NCI-H2227 (cell line): ENCODE data around the gene LHX6.
A peak's percentile ranks its signal among the peaks of the same experiment; 100 is the strongest.

Source experiments
- DNase-seq: peaks from one replicate; lab custom pipeline; 2025; ENCODE audit not compliant: unreplicated experiment; lab: John Stamatoyannopoulos, UW

Gene LHX6

GRCh38 chr9:122216798-122217418, 11.8 kb downstream of the LHX6 start:
- DNase-seq = no peak

DNA sequence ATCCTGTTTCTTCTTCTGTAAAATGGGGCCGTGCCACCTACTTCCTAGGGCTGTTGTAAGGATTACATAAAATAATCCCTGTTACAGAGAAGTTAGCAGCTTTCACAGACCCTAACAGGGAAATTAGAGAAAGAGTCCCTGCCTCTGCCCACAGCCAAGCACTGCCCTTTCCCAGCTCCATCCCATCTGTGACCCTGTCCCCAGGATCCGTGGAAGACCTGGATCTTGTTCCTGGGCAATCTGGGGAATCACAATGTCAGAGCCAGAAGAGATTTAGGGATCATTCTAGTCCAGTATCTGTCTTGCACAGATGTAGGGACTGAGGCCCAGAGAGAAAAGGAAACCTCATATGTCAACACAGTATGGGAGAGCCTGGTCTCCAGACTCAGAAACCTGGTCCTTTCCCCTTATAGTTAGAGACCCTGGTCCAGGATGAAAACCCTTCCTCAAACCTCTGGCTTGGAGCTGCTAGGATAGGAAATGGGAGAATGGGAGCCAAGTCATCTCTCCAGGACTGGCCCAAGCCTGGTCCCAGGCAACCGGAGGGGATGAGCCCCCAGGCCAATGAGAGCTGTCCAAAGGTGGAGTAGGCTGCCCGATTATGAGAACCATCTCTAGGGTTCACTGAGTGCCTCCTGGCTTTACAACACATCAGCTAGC, 12.5 kb downstream of the LHX6 start:
- DNase-seq = no peak

- DNase-seq = no peak
Measured at GRCh38 chr9:122215663-122216062, 13.1 kb downstream of the LHX6 start.

- no peak for DNase-seq
Measured at GRCh38 chr9:122214507-122214906, 14.2 kb downstream of the LHX6 start.

DNA sequence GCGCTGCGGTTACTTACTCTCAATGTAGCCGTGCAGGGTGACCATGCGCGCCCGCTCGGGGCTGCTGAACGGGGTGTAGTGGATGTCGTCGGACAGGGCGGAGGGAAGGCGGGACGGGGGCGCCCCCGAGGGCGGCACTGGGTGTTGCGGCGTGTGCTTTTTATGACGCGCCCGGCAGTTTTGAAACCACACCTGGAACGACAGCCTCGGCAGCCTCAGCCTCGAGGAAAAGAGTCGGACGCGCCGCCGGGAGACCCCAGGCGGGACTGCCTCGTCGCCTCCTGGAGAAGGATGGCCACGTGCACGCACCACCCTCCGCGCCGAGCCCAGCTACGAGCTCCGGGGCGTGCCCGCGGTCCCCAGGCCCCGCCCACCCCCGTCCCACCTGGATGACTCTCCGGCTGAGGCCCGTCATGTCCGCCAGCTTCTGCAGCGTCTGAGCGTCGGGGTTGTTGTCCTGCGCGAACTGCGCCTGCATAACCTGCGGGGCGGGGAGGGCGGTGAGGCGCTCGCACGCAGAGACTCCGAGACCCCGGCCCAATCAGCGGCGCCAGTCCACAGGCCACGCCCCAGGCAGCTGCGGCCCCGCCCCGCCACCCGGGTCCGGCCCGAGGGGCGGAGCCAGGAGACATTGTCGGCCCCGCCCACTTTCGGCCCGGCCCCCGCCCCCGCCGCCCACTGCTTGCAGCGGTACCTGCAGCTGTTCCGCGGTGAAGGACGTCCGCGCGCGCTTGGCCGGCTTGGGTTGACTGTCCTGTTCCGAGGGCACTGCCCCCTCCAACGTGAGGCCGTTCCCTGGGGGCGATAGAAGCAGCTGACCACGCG, 15.0 kb downstream of the LHX6 start:
- DNase-seq = peak; percentile 90

GRCh38 chr9:122213102-122213588, 15.6 kb downstream of the LHX6 start:
- DNase-seq = no peak

DNA sequence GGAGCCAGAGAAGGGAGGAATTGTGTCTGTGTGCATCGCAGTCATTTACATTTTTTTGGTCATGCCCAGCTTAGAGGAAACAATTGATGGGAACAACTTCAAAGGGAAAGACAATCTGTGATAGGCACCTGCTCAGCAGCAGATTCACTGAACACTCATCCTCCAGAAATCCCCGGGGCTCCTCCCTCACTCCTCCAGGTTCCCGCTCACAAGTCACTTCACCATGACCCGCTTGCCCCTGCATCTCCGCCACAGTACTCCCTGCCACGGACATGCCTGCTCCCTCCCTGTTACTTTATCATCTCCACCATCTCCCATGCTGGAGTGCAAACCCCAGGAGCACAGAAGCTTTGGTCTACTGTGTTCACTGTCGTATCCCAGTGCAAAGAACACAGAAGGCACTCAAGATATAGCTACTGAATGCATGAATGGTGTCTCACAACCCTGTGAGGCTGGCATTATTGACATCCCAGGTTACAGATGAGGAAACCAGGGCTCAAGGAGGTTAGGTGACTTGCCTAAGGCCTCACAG, 16.2 kb downstream of the LHX6 start:
- no peak for DNase-seq

- DNase-seq = no peak
Measured at GRCh38 chr9:122209451-122209850, 19.3 kb downstream of the LHX6 start.

DNA sequence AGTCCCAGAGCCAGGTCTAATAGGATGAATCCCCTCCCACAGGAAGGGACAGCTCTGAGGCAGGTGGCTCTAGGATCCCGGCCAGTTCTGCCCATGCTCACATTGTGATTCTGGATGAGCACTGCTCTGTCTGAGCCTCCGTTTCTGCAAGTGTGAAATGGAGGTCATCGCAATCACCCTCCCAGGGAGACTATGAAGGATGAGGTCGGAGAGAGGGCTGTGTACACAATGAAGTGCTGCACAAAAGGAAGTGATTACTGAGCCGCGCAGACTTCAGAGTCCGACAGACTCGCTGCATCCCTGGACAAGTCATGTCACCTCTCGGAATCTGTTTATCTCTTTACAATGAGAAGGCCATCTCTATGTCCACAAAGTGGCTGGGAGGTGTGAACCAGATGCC, 21.7 kb downstream of the LHX6 start:
- DNase-seq = no peak

DNA sequence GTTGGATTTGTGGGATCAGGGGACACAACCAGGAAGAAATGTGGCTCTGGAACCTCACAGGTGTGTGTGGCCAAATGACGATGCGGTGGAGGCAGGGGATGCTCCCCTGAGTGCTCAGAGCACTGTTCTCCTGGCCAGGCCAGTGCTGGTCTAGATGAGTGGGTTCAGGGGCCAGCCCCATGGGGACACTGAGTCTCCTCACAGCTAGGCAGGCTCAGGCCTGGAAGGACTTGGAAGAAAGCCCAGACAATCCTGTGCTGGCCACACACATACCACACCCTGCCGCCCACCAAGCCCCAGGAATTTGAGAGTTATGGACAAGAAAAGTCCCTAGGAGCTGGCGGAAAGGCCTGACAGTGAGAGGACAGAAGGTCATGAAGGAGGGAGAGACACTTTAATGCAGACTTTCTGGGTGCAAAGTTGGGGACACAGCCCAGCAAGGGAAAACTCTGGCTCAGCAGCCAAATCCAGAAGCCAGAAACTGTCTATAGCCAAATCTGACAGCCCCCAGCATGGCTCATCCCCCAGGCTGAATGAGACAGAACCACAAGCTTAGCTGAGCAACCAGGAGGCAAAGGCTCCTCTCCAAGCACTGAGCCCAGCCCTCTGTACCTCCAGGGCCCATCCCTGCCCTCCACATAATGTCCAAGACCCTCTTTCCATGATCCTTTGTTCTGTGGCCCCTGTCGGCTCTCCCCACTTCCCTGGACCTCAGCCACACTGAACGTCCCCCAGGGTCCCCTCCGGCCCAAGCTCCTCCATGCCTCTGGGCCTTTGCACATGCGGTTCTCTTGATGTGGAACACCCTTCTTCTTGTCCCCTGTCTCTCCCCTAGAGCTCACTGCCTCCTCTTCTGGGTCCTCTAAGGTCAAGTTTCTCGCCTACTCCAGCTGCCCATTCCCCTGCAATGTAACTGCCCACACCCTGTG, 22.4 kb downstream of the LHX6 start:
- DNase-seq = no peak

- no peak for DNase-seq
Measured at GRCh38 chr9:122205176-122205575, 23.6 kb downstream of the LHX6 start.

GRCh38 chr9:122204491-122204890, 24.3 kb downstream of the LHX6 start:
- no peak for DNase-seq

DNA sequence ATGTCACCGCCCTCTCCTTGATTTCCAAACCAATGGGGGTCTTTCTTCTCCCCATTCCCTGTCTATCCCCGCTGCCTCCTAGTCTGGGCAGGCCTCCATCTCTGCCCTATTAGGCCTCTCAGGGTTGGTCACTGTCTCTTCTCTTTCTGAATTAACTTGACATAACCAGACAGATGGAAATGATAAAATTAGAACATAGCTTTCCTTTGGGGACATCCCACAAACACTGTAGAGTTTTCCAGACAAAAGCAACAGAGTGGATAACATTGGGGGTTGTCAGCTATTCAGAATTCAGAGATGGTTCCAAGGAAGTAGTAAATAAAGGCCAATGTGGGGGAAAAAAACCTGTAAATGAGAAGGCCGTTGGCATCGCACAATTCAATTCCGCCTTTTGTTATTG, 24.7 kb downstream of the LHX6 start:
- DNase-seq = no peak

DNA sequence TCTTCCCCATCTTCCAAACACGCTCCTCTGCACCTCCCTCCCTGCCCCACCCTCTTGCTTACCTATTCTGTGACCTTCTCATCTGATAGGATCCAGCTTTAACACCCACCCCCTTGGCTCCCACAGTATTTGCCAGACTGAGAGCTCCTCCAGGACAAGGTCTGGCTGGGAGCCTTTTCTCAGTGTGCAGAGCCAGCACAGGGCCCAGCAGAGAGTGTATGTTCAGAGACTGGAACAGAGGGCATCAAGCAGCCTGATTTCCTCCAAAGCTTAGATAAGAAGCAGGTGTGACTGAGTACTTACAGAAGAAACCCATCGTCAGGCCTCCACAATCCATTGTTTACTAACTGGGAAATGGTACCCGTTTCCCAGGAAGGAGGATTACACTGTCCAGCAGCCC, 26.6 kb downstream of the LHX6 start:
- no peak for DNase-seq

- DNase-seq = no peak
Measured at GRCh38 chr9:122201641-122202040, 27.1 kb downstream of the LHX6 start.

DNA sequence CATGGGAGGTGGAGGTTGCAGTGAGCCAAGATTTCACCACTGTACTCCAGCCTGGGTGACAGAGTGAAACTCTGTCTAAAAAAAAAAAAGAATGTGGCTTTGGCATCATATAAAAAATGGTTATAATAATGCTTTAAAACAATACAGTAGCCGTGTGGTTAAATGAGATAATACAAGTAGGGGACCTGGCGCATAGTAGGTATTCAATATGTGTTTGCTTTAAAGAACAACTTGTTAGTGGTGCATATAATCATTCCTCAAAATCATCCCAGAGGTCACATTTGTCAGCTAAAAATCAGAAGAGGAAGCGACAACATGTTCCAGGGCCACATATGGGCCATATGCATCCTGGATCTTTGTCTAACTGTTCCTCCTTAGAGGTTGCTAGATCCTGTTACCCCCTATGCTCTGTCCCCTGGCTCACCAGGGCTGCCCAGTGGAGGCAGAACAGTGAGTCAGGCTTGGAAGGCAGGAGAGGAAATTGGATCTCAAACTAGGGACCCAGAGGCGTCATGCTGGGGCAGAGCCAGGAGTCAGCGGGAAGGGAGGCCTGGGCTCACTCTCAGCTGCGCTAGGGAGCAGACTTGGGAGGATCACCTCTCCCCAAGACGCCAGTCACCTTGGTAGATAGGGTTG, 27.7 kb downstream of the LHX6 start:
- no peak for DNase-seq

GRCh38 chr9:122197882-122198281, 30.9 kb downstream of the LHX6 start:
- DNase-seq = no peak

- peak; percentile 90 for DNase-seq
Measured at GRCh38 chr9:122197426-122197825, 31.3 kb downstream of the LHX6 start.

DNA sequence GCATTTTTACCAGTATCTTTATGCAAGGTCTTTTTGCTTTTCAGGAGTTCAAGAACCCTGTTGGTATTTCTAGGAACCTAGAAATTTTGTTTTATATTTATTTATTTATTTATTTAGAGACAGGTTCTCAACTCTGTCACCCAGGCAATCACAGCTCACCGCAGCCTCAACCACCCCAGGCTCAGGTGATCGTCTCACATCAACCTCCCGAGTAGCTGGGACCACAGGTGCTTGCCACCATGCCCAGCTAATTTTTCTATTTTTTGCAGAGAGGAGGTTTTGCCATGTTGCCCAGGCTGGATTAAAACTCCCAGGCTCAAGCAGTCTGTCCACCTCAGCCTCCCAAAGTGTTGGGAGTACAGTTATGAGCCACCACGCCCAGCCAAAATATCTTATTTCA, 32.9 kb downstream of the LHX6 start:
- DNase-seq = no peak

GRCh38 chr9:122193651-122194050, 35.1 kb downstream of the LHX6 start:
- DNase-seq = no peak
